Astrocyte of the spinal cord (primary cell): Measurements from ENCODE around the gene DPPA5.
"Not testable (repeated sequence)": the region's sequence is repeated elsewhere in the genome, so short reads cannot be mapped to it uniquely, and the experiment has no call there.

Experiments
- DNase-seq: peaks from one replicate; pipeline ENCODE4 v3.0.0; 2011; ENCODE audit warnings: low read depth, low spot score
- H3K4me3 ChIP-seq: 2 replicates; pipeline ENCODE4 v1.5.1; 2011; ENCODE audit warnings: low read depth, mild to moderate bottlenecking, low read length, moderate library complexity
- CTCF ChIP-seq: IDR thresholded peaks from 2 replicates; pipeline ENCODE4 v1.5.1; 2012; ENCODE audit warnings: low read depth, mild to moderate bottlenecking, low read length, inconsistent platforms
- in situ Hi-C: cut with HindIII; loops from 2 replicates; pipeline ENCODE4 v1.10.0; 2017; ENCODE audit warnings: low sequenced_read_pairs

DPPA5 gene

DNA sequence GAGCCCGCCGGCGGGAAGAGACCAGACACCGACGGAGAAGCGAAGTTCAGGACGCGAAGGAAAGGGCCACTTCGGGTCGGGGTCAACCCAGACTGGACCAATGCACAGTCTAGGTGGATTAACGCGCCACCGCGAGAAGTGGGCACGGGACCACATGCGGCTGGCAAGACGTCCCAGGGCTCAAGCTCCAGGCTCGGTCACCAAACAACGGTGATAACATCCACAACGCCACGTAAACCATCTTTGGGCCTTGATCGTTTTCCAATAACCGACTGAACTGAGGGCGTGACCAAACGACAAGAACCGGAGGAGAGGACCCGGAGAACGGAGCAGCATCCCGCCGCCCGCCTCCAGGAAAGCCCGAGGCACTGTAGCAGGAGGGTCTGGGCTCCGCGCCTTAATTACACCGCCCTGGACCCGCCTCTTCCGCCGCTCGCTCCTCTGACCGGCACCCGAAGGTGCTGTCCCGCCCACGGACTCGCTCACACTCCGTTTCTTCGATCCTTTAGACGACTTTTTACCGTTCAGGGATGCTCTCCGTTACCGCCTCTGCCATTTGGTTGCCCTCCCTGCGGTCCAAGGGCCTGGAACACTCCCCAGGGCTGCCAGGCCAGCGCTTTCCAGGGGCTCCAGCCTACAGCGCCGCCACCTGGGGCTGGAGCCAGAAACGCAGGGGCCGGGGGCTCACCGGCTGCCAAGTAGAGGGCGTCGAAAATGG lies 44.1 kb downstream of the DPPA5 start:
- H3K4me3 ChIP-seq: peak overlapping the region; percentile 60
- peak; percentile 77 for TF ChIP-seq CTCF
- DNase-seq: peak; percentile 66
- in situ Hi-C loops: no loop called here

DNA sequence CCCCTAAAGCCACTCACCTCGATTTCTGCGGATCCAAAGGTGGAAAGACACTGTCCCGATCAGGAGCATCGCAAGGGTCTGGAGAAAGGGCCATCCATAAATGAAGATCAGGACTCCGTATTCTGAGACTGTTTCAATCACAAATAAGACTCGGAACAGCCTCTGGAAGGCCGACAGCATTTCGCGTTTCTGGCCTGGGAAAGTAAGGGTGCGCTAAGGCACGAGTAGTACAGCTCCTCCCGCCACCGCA lies 44.6 kb downstream of the DPPA5 start:
- no peak for TF ChIP-seq CTCF
- no peak for DNase-seq
- peak overlapping the region; percentile 60 for H3K4me3 ChIP-seq
- in situ Hi-C loops: no loop called here

DNA sequence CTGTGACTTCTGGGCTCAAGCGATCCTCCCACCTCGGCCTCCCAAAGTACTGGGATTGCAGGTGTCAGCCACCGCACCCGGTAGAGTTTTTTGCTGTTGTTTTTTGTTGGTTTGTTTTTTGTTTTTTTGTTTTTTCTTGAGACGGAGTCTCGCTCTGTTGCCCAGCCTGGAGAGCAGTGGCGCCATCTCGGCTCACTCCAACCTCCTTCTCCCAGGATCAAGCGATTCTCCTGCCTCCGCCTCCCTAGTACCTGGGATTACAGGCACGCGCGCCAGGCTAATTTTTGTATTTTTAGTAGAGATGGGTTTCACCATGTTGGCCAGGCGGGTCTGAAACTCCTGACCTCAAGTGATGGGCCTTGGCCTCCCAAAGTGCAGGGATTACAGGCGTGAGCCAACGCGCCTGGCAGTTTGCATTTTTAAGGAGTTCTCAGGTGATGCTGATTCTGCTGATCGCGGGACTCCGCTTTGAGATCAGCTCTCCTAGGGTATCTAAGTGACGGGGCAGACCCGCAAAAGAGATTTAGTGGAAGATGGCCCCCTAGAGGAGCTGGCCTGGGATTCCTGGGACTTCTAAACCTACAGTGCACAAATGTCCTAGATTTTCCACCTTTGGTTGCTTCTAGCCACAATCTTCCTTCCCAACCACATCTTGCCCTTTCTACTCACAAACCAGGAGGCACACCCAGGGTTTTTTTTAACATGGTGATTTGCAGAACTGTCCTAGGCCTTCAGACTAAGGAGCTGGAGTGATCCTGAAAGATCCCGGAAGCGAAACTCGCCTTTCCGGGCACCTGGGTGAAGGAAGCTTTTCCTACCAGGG lies 45.2 kb downstream of the DPPA5 start:
- in situ Hi-C loops: no loop called here
- H3K4me3 ChIP-seq: peak overlapping the region; percentile 60
- peak; percentile 25 for DNase-seq
- peak; percentile 20 for TF ChIP-seq CTCF

DNA sequence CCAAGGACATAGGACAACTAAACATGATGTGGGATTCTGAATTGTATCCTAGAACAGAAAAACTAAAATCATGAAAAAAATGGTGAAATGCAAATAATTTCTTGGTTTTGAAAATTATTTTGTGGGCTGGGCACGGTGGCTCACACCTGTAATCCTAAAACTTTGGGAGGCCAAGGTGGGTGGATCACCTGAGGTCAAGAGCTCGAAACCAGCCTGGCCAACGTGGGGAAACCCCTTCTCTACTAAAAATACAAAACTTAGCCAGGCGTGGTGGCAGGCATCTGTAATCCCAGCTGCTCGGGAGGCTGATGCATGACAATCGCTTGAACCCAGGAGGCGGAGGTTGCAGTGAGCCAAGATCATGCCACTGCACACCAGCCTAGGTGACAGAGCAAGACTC lies 50.3 kb downstream of the DPPA5 start:
- DNase-seq: not testable (repeated sequence)

More for the DNA sequence above, 50.3 kb downstream of the DPPA5 start:
- in situ Hi-C loops, H3K4me3 ChIP-seq: not testable (repeated sequence)
